Neural cell (in vitro differentiated cells): ENCODE results near the gene MRPL42. TPM values are rescaled to one million over a fixed set of nuclear protein-coding genes. Genes with fewer than 3 reads are reported as not detected.

Source experiments
- H2AFZ ChIP-seq: fragments of 200-600, 300-800 bp; sonication (generic), shearing (Covaris generic); 2 replicates; pipeline ENCODE4 v1.6.0; 2014; ENCODE audit warnings: low read depth, mild to moderate bottlenecking, antibody characterized with exemption, low read length, moderate library complexity
- H3F3A ChIP-seq: fragments of 200-600 bp; shearing (Covaris generic); 2 replicates; pipeline ENCODE4 v1.6.1; 2016; ENCODE audit warnings: mild to moderate bottlenecking, moderate library complexity, mixed read lengths, antibody characterized with exemption, low read length; ENCODE audit not compliant: insufficient read depth, poor library complexity, severe bottlenecking
- H3K27ac ChIP-seq: fragments of 200-600, 300-800 bp; sonication (generic), shearing (Covaris generic); 2 replicates; pipeline ENCODE4 v1.5.1; 2014; ENCODE audit warnings: mild to moderate bottlenecking, low read length, moderate library complexity
- H3K27me3 ChIP-seq: fragments of 300-800, 200-600 bp; sonication (generic), shearing (Covaris generic); 2 replicates; pipeline ENCODE4 v1.6.0; 2014; ENCODE audit warnings: mild to moderate bottlenecking, low read depth, low read length, moderate library complexity; ENCODE audit not compliant: insufficient read depth
- H3K36me3 ChIP-seq: fragments of 300-800, 200-600 bp; sonication (generic), shearing (Covaris generic); 2 replicates; pipeline ENCODE4 v1.5.1; 2014; ENCODE audit warnings: mild to moderate bottlenecking, antibody characterized with exemption, low read length, moderate library complexity; ENCODE audit not compliant: insufficient read depth
- H3K4me2 ChIP-seq: fragments of 300-800, 200-600 bp; sonication (generic), shearing (Covaris generic); 2 replicates; pipeline ENCODE4 v1.6.0; 2014; ENCODE audit warnings: mild to moderate bottlenecking, low read length
- H3K4me3 ChIP-seq: fragments of 300-800, 200-600 bp; sonication (generic), shearing (Covaris generic); 2 replicates; pipeline ENCODE4 v1.5.1; 2014; ENCODE audit warnings: mild to moderate bottlenecking, low read length, moderate library complexity
- H3K79me2 ChIP-seq: fragments of 200-600 bp; shearing (Covaris generic); replicated peaks from 2 replicates; pipeline ENCODE4 v1.6.0; 2014; ENCODE audit warnings: mild to moderate bottlenecking, low read length, moderate library complexity; ENCODE audit not compliant: insufficient read depth
- H3K9ac ChIP-seq: fragments of 300-800, 200-600 bp; sonication (generic), shearing (Covaris generic); 2 replicates; pipeline ENCODE4 v1.6.1; 2016; ENCODE audit warnings: mild to moderate bottlenecking, low read length, mixed read lengths
- H3K9me2 ChIP-seq: fragments of 200-600 bp; shearing (Covaris generic); 2 replicates; pipeline ENCODE4 v1.6.1; 2016; ENCODE audit warnings: mild to moderate bottlenecking, low read length, mixed read lengths; ENCODE audit not compliant: insufficient read depth
- H3K9me3 ChIP-seq: fragments of 200-600, 300-800 bp; sonication (generic), shearing (Covaris generic); 2 replicates; pipeline ENCODE4 v1.6.1; 2016; ENCODE audit warnings: mild to moderate bottlenecking, mixed run types, low read length, moderate library complexity, mixed read lengths
- H4K20me1 ChIP-seq: fragments of 200-600 bp; shearing (Covaris generic); 2 replicates; pipeline ENCODE4 v1.6.1; 2016; ENCODE audit warnings: mild to moderate bottlenecking, mixed run types; ENCODE audit not compliant: insufficient read depth
- CTCF ChIP-seq: fragments of 450-650 bp; IDR thresholded peaks from 2 replicates; pipeline ENCODE4 v1.5.1; 2014; ENCODE audit warnings: antibody characterized with exemption, mild to moderate bottlenecking, moderate library complexity; ENCODE audit not compliant: poor library complexity, severe bottlenecking
- EP300 ChIP-seq: fragments of 450-650 bp; conservative IDR thresholded peaks from 2 replicates; pipeline ENCODE4 v1.6.1; 2014; ENCODE audit warnings: antibody characterized with exemption, mild to moderate bottlenecking, moderate library complexity; ENCODE audit not compliant: poor library complexity, severe bottlenecking
- EZH2 ChIP-seq: fragments of 200-600, 300-800 bp; shearing (Covaris generic), sonication (generic); IDR thresholded peaks from 2 replicates; pipeline ENCODE4 v1.6.1; 2014; ENCODE audit warnings: antibody characterized with exemption, low read length, borderline replicate concordance, mild to moderate bottlenecking; ENCODE audit not compliant: insufficient read depth, poor library complexity, severe bottlenecking
- MXI1 ChIP-seq: fragments of 450-650 bp; conservative IDR thresholded peaks from 2 replicates; pipeline ENCODE4 v1.6.1; 2014; ENCODE audit warnings: antibody characterized with exemption, mild to moderate bottlenecking; ENCODE audit not compliant: poor library complexity, severe bottlenecking
- POLR2AphosphoS5 ChIP-seq: IDR thresholded peaks from 2 replicates; pipeline ENCODE4 v1.6.1; 2012
- RAD21 ChIP-seq: fragments of 450-650 bp; conservative IDR thresholded peaks from 2 replicates; pipeline ENCODE4 v1.6.1; 2014; ENCODE audit warnings: antibody characterized with exemption, mild to moderate bottlenecking, moderate library complexity
- REST ChIP-seq: IDR thresholded peaks from 2 replicates; pipeline ENCODE4 v1.6.1; 2012; ENCODE audit warnings: borderline replicate concordance
- SMC3 ChIP-seq: fragments of 450-650 bp; conservative IDR thresholded peaks from 2 replicates; pipeline ENCODE4 v1.6.1; 2014; ENCODE audit warnings: antibody characterized with exemption, mild to moderate bottlenecking, moderate library complexity; ENCODE audit not compliant: poor library complexity
- TAF1 ChIP-seq: IDR thresholded peaks from 2 replicates; pipeline ENCODE4 v1.6.1; 2012; ENCODE audit warnings: low read depth
- polyA plus RNA-seq: library from polyadenylated mRNA; depleted of rRNA; stranded (reverse); fragments of >200 nt; gene quantifications from 2 replicates; pipeline ENCODE4 v1.2.3, GENCODE V29; 2014

MRPL42 gene
- polyA plus RNA-seq, 1 donor from 2014 or later = 260 TPM

- Histone ChIP-seq H3K4me3 (no peak overlapping the region), H3K79me2 (no peaks in the 10 kb centered on the region), H4K20me1 (no peaks in the 10 kb centered on the region)
Observed at GRCh38 chr12:93539821-93540220, 72.5 kb downstream of the MRPL42 start.

GRCh38 chr12:93540466-93540865 is 73.2 kb downstream of the MRPL42 start:
- no peaks in the 10 kb centered on the region for H3F3A ChIP-seq
- H3K36me3 ChIP-seq = no peaks in the 10 kb centered on the region
- no peak overlapping the region for H3K27ac ChIP-seq
- H3K9me2 ChIP-seq = no peaks in the 10 kb centered on the region
- H3K27me3 ChIP-seq = no peaks in the 10 kb centered on the region
- no peak overlapping the region for H3K4me3 ChIP-seq
- TF ChIP-seq POLR2AphosphoS5 = no peak
- TF ChIP-seq CTCF = no peak
- no peak for TF ChIP-seq TAF1
- H3K9me3 ChIP-seq = no peaks in the 10 kb centered on the region
- no peak overlapping the region for H2AFZ ChIP-seq
- H4K20me1 ChIP-seq = no peaks in the 10 kb centered on the region
- H3K9ac ChIP-seq = no peak overlapping the region
- H3K79me2 ChIP-seq = no peaks in the 10 kb centered on the region
- H3K4me2 ChIP-seq = no peak overlapping the region

More at GRCh38 chr12:93539821-93540220, 72.5 kb downstream of the MRPL42 start:
- TF ChIP-seq SMC3 (no peak), REST (no peak), MXI1 (no peak), CTCF (no peak), TAF1 (no peak), EP300 (no peak), RAD21 (no peak), EZH2 (no peak), POLR2AphosphoS5 (no peak)
- Histone ChIP-seq H3K9ac (no peak overlapping the region), H3F3A (no peaks in the 10 kb centered on the region), H3K9me3 (no peaks in the 10 kb centered on the region), H3K36me3 (no peaks in the 10 kb centered on the region), H3K27ac (no peak overlapping the region), H3K4me2 (no peak overlapping the region), H3K9me2 (no peaks in the 10 kb centered on the region), H3K27me3 (no peaks in the 10 kb centered on the region), H2AFZ (no peak overlapping the region)
